ENCODE data around the gene ABHD6.
"Not testable (repeated sequence)": the region's sequence is repeated elsewhere in the genome, so short reads cannot be mapped to it uniquely, and the experiment has no call there.

Gene ABHD6

DNA sequence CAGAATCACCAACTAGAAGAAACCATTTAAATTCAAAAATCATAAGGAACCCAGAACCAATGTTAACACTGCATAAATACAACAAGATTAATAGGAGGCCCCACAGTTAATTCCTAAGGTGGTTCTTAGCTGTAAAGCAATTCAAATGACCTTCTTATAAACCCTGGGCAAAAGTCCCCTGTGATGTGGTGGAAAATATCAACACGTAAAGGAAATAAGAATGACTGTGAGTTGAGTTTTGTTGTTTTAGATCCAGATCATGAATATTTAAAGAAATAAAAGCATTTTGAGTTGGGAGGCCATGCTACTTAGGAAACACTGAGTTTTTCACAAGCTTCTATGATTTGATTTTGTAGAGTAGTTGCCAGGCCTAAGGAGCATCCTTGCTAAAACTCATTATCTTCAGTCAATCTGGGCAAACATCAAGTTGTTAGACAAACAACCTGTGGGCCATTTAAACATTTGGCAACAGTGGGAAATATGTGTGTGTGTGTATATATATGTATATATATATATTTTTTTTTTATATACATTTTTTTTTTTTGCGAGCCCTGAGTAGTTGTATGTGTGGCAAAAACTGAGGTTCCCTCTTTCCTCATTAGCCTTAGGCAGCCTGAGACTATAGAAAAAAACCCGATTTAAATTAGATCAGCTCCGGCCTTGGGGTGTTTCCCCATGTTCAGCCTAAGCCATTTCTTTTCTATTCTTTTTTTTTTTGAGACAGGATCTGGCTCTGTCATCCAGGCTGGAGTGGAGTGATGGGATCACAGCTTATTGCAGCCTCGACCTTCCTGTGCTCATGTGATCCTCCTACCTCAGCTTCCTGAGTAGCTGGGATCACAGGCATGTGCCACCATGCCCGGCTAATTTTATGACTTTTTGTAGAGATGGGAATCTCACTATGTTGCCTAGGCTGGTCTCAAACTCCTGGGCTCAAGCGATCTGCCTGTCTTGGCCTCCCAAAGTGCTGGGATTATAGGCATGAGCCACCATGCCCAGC, 87.1 kb downstream of the ABHD6 start:
- DNase-seq, result no peak

DNA sequence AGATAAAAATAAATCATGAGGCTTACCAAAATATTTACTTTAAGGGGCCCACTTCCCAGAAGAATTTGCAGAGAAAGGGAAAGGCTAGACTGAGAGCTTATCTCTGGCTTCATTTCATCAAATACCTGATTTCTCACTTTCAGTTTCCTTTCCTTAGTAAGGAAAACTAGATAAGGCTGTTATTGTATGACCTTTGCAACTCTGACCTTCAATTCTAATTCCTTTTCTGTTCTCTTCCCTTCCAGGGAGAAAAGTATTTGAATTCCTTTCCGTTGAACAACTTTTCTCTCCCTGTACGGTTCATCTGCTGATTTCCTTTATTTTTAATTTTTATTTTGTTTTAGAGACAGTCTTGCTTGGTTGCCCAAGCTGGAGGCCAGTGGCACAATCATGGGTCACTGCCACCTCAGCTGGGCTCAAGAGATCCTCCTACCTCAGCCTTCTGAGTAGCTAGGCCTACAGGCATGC, 88.0 kb downstream of the ABHD6 start:
- no peak for DNase-seq

DNA sequence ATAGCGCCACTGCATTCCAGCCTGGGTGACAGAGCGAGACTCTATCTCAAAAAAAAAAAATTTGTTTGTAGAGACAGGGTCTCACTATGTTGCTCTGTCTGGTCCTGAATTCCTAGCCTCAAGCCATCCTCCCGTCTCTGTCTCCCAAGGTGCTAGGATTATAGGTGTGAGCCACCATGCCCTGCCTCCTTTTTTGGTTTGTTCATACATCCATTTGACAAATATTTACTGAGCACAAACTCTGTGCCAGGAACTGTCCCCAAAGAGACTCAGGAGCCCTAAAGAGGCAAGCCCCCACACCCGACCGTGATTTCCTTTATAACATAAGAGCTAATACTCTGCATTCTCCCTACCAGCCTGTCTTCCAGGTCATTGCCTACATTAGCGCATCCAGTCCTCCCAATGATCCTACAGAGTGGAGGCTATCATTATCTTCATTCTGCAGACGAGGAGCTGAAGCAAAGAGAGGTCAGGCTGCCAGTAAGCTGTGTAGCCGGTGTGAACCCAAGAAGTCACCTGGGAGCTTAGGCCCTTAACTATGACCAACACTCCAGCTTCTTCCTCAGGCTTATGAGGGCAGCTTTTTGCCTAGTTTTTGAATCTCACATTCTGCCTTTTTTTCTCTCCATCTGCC, 88.8 kb downstream of the ABHD6 start:
- DNase-seq, result no peak

DNA sequence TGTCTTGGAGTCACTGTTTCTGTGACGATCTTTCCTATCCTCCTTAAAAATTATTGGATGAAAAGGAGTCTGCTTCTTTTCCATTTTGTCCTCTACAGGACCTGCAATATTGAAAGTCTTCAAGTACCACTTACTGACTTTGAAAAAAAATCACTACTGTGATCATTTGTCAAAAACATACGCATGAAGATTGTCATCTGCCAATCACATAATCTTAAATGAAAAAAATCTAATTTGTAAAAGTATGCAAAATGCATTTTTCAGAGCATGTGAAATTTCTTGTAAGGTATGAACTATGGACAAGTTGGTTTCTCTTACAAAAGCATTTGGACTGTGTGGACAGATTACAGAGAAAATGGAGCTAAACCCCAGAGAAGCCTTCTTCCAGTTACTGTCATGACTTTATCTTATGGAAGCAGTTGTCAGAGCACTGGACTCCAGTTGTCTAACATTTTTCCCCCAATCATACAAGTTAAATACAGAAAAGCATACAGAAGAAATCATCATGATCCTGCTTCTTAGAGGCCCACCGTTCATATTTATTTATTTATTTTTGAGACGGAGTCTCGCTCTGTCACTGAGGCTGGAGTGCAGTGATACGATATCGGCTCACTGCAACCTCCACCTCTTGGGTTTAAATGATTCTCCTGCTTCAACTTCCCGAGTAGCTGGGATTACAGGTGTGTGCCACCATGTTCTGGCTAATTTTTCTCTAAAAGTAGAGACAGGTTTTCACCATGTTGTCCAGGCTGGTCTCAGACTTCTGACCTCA, 91.7 kb downstream of the ABHD6 start:
- no peak for DNase-seq

DNA sequence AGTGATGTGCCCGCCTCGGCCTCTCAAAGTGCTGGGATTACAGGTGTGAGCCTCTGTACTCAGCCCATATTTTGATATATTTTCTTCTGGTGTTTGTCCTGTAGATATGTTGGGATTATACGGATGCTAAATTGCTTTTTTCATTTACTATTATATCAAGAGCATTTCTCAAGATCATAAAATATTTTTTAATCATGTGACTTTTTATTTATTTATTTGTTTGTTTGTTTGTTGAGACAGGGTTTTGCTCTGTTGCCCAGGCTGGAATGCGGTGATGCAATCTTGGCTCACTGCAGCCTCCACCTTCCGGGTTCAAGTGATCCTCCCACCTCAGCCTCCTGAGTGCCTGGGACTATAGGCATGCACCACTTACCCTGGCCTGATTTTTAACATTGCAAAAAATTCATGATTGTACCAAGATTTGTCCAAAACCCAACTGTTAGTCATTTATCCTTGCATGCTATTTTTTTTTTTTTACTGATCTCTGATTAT, 92.4 kb downstream of the ABHD6 start:
- DNase-seq, result no peak

DNA sequence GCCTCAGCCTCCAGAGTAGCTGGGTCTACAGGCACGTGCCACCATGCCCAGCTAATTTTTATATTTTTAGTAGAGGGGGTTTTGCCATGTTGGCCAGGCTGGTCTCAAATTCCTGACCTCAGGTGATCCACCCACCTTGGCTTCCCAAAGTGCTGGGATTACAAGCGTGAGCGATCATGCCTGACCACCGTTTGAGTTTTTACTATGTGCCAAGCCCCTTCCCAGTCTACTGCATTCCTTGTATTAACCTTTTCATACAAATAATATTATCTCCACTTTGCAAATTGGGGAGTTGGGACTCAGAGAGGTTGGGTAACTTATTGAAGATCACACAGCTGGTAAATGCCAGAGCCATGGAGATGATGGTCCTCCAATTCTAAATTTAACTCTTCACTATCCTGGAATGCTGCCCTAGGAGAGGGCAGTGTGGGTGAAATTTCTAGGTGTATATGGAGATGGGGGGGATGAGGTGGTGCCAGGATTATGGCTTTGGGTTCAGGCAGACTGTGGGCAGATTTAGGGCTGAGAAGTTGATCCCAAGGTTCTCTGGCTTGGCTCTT, 94.1 kb downstream of the ABHD6 start:
- DNase-seq, result no peak

DNA sequence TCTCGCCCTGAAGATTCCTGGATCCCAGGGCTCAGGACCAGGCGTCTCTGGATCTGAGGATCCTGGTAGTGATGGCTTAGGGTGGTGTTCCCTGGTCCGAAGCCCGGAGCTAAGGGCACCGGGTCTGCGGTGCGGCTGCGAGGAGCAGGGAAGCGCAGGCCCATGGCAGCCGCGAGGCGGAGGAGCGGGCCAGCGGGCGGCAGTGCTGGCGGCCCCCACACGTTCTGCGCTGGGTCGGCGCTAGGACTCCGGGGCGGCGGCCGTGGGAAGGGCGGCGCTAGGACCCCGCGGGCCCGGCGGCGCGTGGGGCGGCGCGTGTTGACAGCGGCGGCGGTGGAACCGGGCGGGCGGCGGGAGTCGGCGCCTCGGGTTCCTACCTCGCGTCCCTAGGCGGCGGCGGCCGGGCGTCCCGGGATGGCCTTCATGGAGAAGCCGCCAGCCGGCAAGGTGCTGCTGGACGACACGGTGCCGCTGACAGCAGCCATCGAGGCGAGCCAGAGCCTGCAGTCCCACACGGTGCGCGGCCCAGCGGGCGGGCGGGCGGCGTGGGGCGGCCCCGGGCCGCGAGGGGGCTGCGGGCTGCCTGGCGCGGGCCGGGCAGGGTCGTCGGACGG, 95.1 kb downstream of the ABHD6 start, which contains the start of gene PXK:
PXK (plus strand) TSS at position 318 of the 614 bp plus-strand sequence; CDS start at position 415, 97 bp downstream.
- peak; percentile 80 to 88 for DNase-seq

DNA sequence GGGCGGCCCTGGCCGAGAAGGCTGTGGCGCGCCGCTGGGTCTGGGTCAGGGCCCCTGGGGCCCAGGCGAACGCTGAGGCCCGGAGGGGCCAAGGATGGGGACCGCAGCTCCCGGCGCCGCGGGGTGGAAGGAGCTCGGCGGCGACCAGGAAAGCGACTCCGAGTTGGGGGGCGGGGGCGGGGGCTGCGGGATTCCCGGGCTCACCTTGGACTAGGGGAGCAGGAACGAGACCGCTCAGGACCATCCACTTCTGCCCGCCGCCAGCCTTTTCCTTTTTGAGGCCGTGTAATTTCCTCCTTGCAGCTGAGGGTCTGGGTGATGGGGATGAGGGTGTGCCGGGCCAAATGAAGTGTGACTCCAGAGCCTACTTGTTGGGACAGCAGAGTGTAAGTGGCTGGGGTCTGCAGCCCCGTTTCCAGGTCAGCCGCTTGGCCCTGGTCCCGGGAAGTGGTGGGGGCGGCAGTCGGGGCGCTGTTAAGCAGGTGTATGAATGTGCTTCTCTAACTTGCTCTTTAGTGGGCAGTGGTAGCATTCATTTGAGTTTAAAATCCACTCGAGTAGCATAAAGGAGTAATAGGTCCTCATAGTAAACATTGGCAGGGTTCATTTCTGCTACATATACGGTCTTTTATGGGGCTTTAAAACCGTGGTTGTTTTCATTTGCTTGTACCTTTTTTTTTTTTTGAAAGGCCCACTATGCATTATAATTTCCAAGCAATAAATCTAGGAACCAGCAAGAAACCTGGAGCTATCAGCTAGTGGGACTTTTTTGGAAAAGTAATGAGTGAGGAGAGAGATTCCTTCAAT, 95.8 kb downstream of the ABHD6 start:
- peak; percentile 49 to 62 for DNase-seq

DNA sequence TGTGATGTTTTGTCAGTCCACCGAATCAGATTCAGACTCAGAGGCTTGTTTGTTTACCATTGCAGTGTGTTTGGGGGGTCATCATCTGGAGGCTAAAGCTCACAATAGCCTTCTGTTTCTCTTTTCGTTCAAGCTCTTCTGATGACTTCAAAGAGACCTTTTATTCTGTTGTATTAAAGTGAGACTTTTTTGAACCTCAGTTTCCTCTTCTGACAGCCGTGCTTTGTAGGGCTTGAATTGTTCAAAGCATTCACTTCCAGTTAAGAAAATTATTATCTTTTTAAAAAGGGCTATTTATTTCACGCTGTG, 96.4 kb downstream of the ABHD6 start:
- DNase-seq, result no peak

DNA sequence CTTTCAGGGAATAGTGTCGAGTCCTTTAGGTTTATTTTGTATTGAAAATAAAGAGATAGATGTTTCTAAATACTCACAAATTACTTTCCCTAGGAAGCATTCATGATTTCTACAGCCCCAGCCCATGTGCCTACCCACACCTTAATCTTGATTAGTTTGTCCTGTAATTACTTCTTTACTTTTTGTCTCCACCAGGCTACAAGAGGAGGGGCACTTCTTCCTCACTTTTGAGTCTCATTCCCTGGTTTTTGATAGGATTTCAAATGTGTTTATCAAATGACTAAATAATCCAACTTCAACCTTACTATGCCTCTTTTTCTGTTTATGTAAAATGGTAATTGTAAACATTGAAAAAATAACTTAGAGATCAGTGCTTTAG, 96.9 kb downstream of the ABHD6 start:
- no peak for DNase-seq

DNA sequence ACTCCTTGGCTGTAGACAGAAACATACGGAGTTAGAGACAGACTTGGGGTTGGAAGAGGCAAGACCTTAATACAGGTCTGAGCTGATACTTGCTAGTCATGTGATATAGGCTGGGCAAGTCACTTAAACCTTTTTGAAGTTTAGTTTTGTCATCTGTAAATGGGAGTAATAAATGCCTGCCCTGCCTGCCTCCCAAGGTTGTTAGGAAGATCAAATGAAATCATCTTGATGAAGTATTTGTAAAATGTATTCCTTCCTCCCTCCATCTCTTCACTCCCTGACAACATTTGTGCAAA, 98.0 kb downstream of the ABHD6 start:
- DNase-seq, result no peak

DNA sequence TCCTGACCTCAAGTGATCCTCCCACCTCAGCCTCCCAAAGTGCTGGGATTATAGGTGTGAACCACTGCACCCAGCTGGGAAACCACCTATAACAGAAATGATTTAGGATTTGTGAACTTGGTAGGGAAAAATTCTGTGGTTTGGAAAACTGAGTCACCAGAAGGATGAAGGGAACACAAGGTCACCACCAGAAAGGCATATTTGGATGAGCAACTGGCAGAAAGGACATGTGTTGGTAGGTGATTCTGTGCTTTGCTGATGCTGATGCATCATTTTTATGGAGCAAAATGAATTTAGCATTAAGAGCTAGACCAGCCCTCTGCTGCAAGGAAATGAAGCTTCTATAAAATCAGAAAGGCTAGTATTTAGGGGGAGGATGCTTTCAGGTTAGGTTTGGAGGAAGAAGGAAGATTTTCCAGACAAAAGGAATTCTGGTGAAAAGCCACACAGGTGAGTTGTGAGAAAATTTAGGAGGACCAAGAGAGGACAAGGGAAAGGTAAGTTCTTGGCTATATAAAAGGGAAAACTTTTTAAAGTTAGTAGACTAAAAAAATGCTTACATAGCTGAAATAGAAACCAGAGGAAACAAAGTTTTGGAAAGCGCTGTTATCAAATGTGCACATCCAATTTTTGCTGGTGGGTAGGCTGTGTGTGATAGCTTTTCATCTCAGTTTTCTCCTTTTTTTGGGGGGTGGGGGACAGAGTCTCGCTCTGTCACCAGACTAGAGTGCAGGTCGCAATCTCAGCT, 98.7 kb downstream of the ABHD6 start:
- DNase-seq, result no peak

DNA sequence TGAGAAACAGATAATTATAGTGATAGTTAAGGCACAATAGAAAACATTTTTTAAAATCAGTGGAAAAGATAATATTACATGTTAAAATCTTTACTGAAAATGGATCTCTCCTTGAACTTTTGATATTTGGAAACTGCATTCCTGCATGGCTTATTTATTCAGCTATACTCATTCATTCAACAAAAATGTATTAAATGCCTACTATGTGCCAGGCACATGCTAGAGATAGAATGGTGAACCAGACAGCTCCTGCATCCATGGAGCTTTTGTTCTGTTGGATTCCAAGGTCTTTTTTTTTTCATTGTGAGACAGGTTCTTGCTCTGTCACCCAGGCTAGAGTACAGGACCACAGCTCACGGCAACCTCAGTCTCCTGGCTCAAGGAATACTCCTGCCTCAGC, 99.6 kb downstream of the ABHD6 start:
- DNase-seq, result no peak

DNA sequence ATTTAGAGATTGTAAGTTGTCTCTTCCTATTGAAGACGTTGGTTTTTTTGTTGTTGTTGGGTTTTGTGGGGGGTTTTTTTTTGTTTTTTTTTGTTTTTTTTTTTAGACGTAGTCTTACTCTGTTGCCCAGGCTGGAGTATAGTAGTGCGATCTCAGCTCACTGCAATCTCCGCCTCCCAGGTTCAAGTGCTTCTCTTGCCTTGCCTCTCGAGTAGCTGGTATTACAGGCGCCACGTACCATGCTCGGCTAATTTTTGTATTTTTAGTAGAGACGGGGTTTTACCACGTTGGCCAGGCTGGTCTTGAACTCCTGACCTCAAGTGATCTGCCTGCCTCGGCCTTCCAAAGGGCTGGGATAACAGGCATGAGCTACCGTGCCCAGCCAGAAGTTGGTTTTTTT, 101.6 kb downstream of the ABHD6 start:
- DNase-seq, result not testable (repeated sequence)

DNA sequence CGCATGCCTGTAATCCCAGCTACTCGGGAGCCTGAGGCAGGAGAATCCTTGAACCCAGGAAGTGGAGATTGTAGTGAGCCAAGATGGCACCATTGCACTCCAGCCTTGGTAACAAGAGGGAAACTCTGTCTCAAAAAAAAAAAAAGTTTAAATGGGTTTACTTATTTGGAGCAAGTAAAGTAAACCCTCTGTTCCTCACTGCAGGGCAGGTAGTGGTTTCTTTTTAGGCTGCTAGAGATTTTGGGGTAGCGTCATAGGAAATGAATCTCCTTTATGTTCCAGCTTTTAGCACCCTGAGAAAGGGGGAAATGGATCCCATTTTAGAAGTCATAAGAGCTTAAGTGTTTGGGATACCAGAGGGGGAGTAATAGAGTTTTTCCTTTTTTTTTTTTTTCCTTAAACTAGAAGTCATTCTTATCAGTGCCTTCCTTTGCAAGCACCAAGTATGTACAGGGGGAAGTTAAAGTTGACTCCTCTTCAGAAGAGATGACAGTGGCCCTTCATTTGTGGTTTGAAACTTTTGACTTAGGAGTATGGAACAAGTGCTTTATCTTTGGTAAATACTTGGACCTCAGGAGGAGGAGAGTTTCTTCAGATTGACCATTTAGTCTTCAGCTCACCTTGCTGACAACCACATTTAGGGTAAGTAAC, 103.1 kb downstream of the ABHD6 start:
- no peak for DNase-seq

DNA sequence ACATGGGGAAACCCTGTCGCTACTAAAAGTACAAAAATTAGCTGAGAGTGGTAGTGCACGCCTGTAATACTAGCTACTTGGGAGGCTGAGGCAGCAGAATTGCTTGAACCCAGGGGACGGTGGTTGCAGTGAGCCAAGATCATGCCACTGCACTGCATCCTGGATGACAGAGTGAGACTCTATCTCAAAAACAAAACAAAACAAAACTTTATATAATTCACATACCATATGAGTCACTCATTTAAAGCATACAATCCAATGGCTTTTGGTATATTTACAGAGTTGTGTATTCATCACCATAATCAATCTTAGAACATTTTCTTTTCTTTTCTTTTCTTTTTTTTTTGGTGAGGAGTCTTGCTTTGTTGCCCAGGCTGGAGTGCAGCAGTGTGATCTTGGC, 103.8 kb downstream of the ABHD6 start:
- no peak for DNase-seq

DNA sequence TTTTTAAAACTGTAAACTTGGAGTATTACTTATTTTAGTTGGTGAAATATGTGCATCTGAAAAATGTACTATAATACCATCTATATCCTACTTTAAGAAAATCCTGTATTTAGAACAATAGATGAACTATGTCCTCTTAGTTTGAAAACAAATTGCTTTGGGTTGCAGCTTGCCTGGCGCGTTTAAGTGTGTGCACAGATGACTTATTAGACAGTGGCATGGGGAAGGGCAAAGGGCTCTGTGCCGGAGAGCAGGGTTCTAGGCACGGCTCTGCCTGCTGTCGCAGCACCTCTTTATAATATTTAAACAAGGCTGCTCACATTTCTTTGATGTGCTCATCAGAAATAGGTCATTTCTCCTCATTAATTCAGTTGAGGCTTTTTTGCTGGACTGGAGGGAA, 105.1 kb downstream of the ABHD6 start:
- no peak for DNase-seq

All from activated T-cell treated with anti-CD3 and anti-CD28 coated beads, Interleukin-2, amount 50 U/mL, for 48 hours (primary cell).